ENCODE data around the gene UNC93B1. TPM values are rescaled to one million over a fixed set of nuclear protein-coding genes. Genes with fewer than 3 reads are reported as not detected.

Gene UNC93B1
- polyA plus RNA-seq, 4 donors = 27.2 to 82.1 (median 41.4) TPM

DNA sequence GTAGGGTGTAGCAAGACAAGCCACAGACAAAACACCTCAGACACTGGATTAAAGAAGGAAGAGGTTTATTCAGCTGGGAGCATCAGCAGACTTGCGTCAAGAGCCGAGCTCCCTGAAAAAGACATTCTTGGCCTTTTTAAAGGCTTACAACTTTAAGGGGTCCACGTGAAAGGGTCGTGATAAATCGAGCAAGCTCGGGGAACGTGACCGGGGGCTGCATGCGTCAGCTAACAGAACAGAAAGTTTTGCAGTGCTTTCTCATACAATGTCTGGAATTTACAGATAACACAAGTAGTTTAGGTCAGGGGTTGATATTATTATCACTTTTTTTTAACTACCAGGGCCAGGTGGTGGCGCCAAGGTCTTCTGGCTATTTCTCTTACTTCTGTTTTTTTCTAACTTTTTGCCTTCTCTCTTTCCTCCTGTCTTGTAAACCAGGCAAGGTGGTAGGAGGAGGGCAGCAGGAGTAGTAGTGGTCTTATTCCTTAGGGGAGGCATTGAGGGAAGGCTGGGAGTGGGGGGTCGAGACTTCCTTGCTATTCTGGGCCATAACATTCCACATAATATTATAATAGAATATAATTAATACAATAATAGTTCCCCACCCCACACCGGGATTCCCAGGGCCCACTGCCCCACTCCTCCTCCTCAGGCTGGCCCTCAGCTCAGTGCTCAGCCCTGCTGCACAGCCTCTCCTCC is 5.6 kb upstream of the UNC93B1 start:
- Histone ChIP-seq H3K36me3 (ENCODE audit: control insufficient read depth in 3 of 3, insufficient read depth in 2 of 3, low read depth in 1 of 3, low read length in 3 of 3) (peaks cover 0 to 4% (median 0%) of the 10 kb centered on the region in 3 donors), H3K4me1 (ENCODE audit: control insufficient read depth in 3 of 3, insufficient read depth in 2 of 3, low read depth in 1 of 3, low read length in 2 of 3) (peaks cover 0 to 45% (median 2%) of the 10 kb centered on the region in 3 donors), H3K27me3 (ENCODE audit: control insufficient read depth in 3 of 3, insufficient read depth in 3 of 3, low read length in 3 of 3) (no peaks in the 10 kb centered on the region), H3K27ac (ENCODE audit: low read depth in 1 of 3, low read length in 2 of 3) (peak overlapping the region; percentile 88 to 97 (median 97)), H3K9me3 (ENCODE audit: control insufficient read depth in 2 of 2, insufficient read depth in 1 of 2, low read depth in 1 of 2, low read length in 1 of 2) (no peaks in the 10 kb centered on the region), H3K4me3 (ENCODE audit: low read depth in 1 of 3, low read length in 3 of 3) (peak overlapping the region in 2 of 3 donors; percentile 33 to 42)
- DNase-seq = peak in 1 of 2 donors; percentile 59
- WGBS, 3 donors = 24 to 45% (median 39%) methylated on average over 12 of the region's 12 CpGs
- no peak for FAIRE-seq

DNA sequence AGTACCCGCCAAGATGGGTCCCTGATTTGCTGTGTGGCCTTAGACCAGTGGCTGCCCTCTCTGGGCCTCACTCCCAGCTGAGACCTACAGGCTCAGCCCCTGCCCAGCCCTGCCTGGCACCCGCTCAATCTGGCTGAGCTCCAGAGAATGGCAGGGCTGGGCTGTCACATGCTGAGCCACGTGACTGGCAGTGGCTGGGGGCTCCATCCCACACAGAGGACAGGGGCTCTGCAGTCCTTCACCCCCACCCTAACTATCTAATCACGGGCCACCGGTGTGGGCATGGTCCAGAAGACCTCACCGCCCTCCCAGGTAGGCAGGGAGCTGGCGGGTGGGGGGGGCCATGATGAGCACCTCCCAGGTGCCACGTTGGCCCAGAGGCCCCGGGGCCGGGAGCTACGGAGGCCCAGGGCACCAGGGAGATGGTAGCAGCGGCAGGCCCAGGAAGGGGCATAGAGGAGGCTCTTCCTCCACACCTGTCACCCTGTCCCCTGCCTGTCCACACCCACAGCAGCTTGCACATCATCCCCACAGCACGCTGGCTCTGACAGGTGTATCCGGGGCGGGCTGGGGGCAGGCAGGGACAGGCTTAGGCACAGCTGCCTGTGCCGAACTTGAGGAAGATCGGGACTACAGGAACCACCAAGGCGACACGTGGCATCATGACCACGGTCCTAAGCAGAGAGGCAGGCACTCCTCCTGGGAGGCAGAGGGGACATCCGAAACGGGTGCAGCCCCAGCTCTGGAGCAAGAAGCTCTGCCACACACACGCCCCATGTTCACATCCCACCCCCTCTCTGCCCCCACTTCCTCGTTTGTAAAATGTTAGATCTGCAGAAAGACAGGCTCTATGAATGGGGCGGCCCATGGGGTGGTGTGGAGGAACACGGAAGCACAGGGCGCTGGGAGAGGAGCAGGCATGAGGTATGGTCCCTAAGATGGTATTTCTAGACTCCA is 4.8 kb upstream of the UNC93B1 start:
- Histone ChIP-seq H3K36me3 (ENCODE audit: control insufficient read depth in 3 of 3, insufficient read depth in 2 of 3, low read depth in 1 of 3, low read length in 3 of 3) (peaks cover 0 to 2% (median 0%) of the 10 kb centered on the region in 3 donors), H3K4me1 (ENCODE audit: control insufficient read depth in 3 of 3, insufficient read depth in 2 of 3, low read depth in 1 of 3, low read length in 2 of 3) (peaks cover 0 to 44% (median 2%) of the 10 kb centered on the region in 3 donors), H3K27ac (ENCODE audit: low read depth in 1 of 3, low read length in 2 of 3) (peak overlapping the region; percentile 88 to 97 (median 97)), H3K9me3 (ENCODE audit: control insufficient read depth in 2 of 2, insufficient read depth in 1 of 2, low read depth in 1 of 2, low read length in 1 of 2) (no peaks in the 10 kb centered on the region), H3K4me3 (ENCODE audit: low read depth in 1 of 3, low read length in 3 of 3) (peak overlapping the region in 1 of 3 donors; percentile 9), H3K27me3 (ENCODE audit: control insufficient read depth in 3 of 3, insufficient read depth in 3 of 3, low read length in 3 of 3) (no peaks in the 10 kb centered on the region)
- DNase-seq = peak in 1 of 2 donors; percentile 79
- 26 to 59% (median 40%) methylated on average over 22 to 27 of the region's 27 CpGs for WGBS, 3 donors
- FAIRE-seq = no peak

DNA sequence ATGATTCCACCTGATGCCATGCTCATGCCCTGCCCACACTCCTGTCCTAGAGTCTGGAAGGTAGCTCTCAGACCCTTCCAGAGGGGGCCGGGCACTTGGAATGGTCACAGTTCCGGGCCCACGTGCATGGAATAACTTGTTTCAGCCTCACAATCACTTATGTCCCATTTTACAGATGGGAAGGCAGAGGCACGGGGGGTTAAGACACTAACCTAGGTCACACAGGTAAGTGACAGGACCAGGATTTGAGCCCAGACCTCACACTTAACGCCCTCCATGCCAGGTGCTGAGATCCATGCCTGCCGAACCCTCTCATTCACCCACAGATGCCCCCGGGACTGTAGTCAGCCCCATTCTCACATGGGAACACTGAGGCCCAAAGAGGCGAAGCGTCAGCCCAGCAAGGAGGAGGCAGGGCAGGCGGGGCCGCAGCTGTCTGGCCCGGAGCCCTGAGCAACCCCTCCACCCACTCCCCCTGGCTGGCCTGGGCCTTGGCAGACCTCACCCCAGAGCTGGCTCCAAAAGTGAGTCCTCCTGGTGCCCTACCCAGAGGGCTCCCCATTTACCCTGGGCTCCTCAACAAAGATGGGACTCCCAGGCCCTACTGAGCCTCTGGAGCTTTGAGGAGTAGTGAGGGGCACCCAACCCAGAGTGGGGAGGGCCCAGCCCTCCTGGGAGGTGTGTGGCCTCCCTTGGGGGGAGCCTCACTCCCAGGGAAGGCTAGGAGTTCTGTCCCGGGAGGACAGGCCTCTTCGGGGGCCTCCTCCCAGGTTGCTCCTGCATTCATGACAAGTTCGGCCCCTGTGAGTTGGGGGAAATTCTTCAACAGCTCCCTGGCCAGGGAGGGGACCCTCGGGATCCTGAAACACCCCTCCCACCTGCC is 3.8 kb upstream of the UNC93B1 start:
- Histone ChIP-seq H3K27ac (ENCODE audit: low read depth in 1 of 3, low read length in 2 of 3) (peak overlapping the region in 2 of 3 donors; percentile 97), H3K36me3 (ENCODE audit: control insufficient read depth in 3 of 3, insufficient read depth in 2 of 3, low read depth in 1 of 3, low read length in 3 of 3) (no peaks in the 10 kb centered on the region), H3K9me3 (ENCODE audit: control insufficient read depth in 2 of 2, insufficient read depth in 1 of 2, low read depth in 1 of 2, low read length in 1 of 2) (no peaks in the 10 kb centered on the region), H3K4me3 (ENCODE audit: low read depth in 1 of 3, low read length in 3 of 3) (no peak overlapping the region), H3K27me3 (ENCODE audit: control insufficient read depth in 3 of 3, insufficient read depth in 3 of 3, low read length in 3 of 3) (no peaks in the 10 kb centered on the region), H3K4me1 (ENCODE audit: control insufficient read depth in 3 of 3, insufficient read depth in 2 of 3, low read depth in 1 of 3, low read length in 2 of 3) (peaks cover 0 to 42% (median 2%) of the 10 kb centered on the region in 3 donors)
- DNase-seq (no peak), FAIRE-seq (no peak)
- 69 to 84% (median 75%) methylated on average over 15 to 16 of the region's 16 CpGs for WGBS, 3 donors

DNA sequence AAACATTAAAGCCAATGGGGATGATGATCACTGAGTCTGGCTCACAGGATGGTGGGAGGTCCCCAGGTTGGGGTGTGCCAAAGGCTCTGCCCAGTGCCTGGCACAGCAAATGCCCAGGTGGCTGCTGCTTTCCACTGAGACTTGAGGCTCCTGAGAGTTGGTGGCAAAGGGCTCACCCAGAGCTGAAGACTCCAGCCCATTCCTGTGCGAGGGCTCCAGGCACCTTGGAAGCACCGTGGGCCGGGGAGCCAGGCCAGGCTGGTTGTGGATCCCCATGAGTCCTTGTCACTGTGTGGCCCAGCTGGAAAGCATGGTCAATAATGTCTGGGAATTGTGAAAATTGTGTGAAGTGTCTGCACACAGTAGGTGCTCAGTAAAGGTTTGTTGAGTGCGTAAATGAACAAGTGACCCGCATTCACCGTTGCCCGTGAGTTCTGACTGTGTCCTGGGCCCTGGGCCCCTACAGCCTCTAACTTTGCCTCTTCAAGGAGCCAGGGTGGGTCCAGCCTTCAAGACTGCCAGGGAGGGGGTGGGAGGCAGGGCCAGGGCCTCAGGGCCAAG is 2.8 kb upstream of the UNC93B1 start:
- Histone ChIP-seq H3K27me3 (ENCODE audit: control insufficient read depth in 3 of 3, insufficient read depth in 3 of 3, low read length in 3 of 3) (no peaks in the 10 kb centered on the region), H3K4me3 (ENCODE audit: low read depth in 1 of 3, low read length in 3 of 3) (no peak overlapping the region), H3K36me3 (ENCODE audit: control insufficient read depth in 3 of 3, insufficient read depth in 2 of 3, low read depth in 1 of 3, low read length in 3 of 3) (no peaks in the 10 kb centered on the region), H3K9me3 (ENCODE audit: control insufficient read depth in 2 of 2, insufficient read depth in 1 of 2, low read depth in 1 of 2, low read length in 1 of 2) (no peaks in the 10 kb centered on the region), H3K4me1 (ENCODE audit: control insufficient read depth in 3 of 3, insufficient read depth in 2 of 3, low read depth in 1 of 3, low read length in 2 of 3) (peaks cover 0 to 47% (median 2%) of the 10 kb centered on the region in 3 donors), H3K27ac (ENCODE audit: low read depth in 1 of 3, low read length in 2 of 3) (no peak overlapping the region)
- DNase-seq (no peak), FAIRE-seq (no peak)
- 97 to 99% (median 98%) methylated on average over 7 of the region's 7 CpGs for WGBS, 3 donors

DNA sequence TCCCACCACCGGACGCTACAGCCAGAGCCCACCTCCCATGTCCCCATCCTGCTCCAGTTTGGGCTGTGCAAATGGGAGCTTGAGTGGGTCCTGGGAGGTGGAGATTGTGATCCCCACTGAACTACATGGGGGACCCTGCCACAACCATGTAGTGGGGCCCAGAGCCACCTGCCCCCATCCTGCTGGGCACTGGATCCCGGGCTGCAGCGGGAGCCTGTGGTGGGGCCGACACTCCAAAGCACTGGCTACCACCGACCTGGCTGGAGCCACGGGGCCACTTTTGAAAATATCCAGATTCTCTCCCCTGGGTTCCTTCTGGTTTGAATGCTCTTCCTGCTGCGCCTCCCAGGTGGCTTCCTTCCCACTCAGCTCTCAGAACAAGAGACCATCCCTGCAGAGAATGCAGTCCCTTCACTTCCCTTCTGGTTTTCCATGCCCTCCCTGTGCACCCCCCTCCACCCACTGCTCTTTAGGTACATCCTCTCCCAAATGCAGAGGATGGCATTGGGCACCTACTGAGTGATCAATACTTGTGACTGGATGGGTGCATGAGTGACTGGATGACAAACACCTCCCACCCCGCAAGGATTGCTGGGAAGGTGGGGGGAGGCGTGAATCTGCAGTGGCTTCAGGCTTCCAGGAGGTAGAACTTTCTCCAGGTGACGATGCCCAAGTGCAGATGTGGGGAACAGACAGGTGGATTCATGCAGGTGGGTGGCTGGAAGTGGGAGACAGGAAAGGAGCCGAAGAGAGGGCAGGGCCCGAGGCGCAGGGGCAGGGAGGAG is 846 bp upstream of the UNC93B1 start:
- no peak overlapping the region for H3K4me3 ChIP-seq (ENCODE audit: low read depth in 1 of 3, low read length in 3 of 3)
- H3K27me3 ChIP-seq (ENCODE audit: control insufficient read depth in 3 of 3, insufficient read depth in 3 of 3, low read length in 3 of 3) = no peaks in the 10 kb centered on the region
- H3K9me3 ChIP-seq (ENCODE audit: control insufficient read depth in 2 of 2, insufficient read depth in 1 of 2, low read depth in 1 of 2, low read length in 1 of 2) = no peaks in the 10 kb centered on the region
- FAIRE-seq = no peak
- H3K27ac ChIP-seq (ENCODE audit: low read depth in 1 of 3, low read length in 2 of 3) = peak overlapping the region in 1 of 3 donors; percentile 56
- 69 to 78% (median 77%) methylated on average over 14 of the region's 14 CpGs for WGBS, 3 donors
- peaks cover 0 to 28% (median 2%) of the 10 kb centered on the region in 3 donors for H3K4me1 ChIP-seq (ENCODE audit: control insufficient read depth in 3 of 3, insufficient read depth in 2 of 3, low read depth in 1 of 3, low read length in 2 of 3)
- no peak for DNase-seq
- peaks cover 0 to 5% (median 0%) of the 10 kb centered on the region in 3 donors for H3K36me3 ChIP-seq (ENCODE audit: control insufficient read depth in 3 of 3, insufficient read depth in 2 of 3, low read depth in 1 of 3, low read length in 3 of 3)

DNA sequence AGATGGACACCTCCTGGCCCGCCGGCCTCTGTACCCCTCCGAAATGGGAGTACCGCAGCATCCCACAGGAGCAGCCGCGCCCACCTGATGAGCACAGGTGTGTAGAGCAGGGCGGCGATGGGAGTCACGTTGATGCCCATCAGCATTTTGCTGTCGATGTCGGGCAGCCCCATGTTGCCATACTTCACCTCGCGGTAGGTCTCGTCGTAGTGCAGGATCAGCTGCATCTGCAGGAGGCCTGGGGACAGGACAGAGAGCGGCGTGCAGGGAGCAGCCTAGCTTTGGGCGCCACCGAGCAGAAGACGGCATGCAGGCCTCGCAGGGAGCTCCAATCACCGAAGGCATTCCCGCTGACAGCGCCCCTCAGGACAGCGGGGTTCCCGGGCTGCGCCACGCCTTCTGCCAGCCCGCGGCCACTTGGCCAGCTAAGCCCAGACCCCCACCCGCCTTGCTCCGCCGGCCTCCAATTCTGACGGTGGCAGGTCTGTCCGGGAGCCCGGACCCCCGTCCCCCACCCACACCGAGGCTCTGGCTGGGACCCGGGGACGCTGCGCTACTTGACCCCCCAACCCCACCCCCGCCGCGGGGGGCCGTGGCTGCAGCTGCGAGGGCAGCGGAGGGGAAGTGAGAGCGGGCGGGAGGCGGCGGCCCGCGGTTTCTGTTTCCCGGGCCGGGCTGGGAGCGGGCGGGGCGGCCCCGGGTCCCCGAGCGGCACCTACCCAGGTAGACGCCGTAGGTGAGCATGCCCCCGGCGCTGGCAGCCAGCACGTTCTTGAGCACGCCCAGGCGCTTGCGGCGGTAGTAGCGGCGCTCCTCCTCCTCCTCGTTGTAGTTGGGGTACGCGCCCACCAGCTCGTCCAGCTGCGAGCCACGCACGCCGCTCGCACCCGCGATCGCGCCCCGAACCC is 705 bp downstream of the UNC93B1 start:
- H3K27me3 ChIP-seq (ENCODE audit: control insufficient read depth in 3 of 3, insufficient read depth in 3 of 3, low read length in 3 of 3) = no peaks in the 10 kb centered on the region
- H3K9me3 ChIP-seq (ENCODE audit: control insufficient read depth in 2 of 2, insufficient read depth in 1 of 2, low read depth in 1 of 2, low read length in 1 of 2) = no peaks in the 10 kb centered on the region
- peak overlapping the region in 1 of 3 donors; percentile 46 for H3K27ac ChIP-seq (ENCODE audit: low read depth in 1 of 3, low read length in 2 of 3)
- H3K36me3 ChIP-seq (ENCODE audit: control insufficient read depth in 3 of 3, insufficient read depth in 2 of 3, low read depth in 1 of 3, low read length in 3 of 3) = peaks cover 0 to 18% (median 0%) of the 10 kb centered on the region in 3 donors
- no peak for FAIRE-seq
- peaks cover 0 to 12% (median 2%) of the 10 kb centered on the region in 3 donors for H3K4me1 ChIP-seq (ENCODE audit: control insufficient read depth in 3 of 3, insufficient read depth in 2 of 3, low read depth in 1 of 3, low read length in 2 of 3)
- DNase-seq = peak; percentile 63 to 73
- H3K4me3 ChIP-seq (ENCODE audit: low read depth in 1 of 3, low read length in 3 of 3) = peak overlapping the region; percentile 45 to 92 (median 72)
- 7 to 12% (median 11%) methylated on average over 65 to 86 of the region's 86 CpGs for WGBS, 3 donors
